Hypothalamus (tissue), 51 donors: ENCODE results near the gene ORM2.
"Not testable (repeated sequence)": the region's sequence is repeated elsewhere in the genome, so short reads cannot be mapped to it uniquely, and the experiment has no call there.

Experiments used
- DNase-seq, 51 donors: peaks; one replicate each; lab custom pipeline; 2025; lab: John Stamatoyannopoulos, UW

Gene ORM2

DNA sequence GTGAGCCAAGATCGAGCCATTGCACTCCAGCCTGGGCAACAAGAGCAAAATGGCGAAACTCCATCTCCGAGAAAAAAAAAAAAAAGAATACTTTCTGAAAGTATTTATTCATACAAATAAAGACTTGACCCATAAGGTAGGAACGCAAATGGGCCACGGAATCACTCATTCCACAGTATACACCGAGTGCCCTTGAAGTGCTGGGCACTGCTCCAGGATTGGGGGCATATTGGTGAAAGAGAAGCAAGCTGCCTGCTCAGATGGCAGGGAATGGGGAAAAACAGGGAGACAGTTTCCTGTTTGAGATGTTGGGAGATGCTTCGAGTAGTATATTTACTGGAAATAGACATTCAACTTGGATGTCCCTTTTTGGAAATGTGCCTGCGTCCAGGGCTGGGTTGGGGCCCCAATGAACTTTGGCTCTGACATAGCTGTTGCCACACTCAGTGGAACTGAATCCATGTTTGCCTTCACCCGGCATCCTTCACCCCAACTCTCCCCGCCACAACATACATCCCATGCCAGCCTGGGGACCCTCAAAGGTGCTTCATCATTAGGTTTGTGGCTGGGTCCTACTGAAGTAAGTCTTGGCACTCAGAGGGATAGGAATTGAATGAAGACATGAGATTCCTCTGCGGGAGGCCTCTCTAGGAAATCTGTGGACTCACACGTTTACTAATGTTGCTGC, 588 bp upstream of the ORM2 start:
- not testable (repeated sequence) for DNase-seq

GRCh38 chr9:114330636-114331035, 967 bp downstream of the ORM2 start:
- no peak for DNase-seq

GRCh38 chr9:114331229-114332195, 1.8 kb downstream of the ORM2 start:
- DNase-seq: not testable (repeated sequence)

DNA sequence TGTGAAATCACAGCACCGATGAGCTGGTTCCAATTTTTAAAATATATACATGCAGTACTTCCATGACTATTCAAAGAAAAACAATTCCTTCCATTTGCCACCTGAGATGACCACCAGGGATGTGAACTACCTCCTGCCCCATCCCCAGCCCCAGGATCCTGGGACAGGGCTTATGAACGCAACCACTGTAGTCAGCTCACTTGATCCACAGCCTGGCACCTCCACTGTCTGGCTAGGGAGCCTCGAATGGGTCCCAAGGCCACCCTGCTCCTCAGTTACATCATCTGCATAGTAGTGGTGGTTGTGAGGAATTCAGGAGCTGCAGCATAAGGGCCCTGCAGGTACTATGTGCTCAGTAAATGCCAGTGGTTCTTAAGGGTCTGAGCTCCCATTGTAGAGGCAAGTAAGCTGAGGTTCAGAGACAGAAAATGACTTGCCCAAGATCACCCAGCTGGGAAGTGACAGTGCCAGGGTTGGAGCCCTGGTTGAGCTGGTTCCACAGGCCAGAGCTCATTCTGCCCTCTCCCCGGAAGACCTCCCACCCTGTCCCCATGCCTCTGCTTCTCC, 2.9 kb downstream of the ORM2 start:
- DNase-seq: not testable (repeated sequence)

DNA sequence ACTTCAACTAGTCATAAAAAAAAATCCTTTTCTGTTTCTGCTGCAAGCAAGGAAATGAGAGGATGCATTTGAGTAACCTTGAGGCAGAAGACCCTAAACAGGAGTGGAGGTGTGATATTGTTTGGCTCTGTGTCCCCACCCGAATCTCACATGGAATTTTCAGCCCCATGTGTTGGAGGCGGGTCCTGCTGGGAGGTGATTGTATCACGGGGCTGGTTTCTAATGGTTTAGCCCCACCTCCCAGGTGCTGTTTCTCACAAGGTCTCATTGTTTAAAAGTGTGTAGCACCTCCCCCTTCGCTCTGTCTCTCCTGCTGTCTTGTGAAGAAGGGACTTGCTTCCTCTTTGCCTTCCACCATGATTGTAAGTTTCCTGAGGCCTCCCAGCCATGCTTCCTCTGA, 4.0 kb downstream of the ORM2 start:
- not testable (repeated sequence) for DNase-seq

DNA sequence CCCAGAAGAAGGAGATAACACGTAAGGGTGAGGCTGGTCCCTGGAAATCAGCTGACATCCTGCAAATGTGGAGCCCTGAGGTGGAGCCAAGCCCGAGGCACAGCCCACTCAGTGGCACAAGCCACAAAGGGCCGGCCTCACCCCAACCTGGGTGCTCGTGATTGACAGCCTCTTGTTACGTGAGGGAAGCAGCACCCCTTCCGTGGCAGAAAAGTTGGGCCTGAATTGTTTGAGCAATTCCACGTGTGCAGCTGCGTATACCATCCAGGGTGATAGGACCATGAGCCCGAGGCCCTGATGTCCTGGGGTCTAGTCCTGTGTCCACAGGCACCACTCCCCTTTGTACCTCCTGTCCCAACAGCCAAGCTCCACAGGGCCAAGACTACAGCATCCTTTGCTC, 4.8 kb downstream of the ORM2 start:
- DNase-seq: no peak

DNA sequence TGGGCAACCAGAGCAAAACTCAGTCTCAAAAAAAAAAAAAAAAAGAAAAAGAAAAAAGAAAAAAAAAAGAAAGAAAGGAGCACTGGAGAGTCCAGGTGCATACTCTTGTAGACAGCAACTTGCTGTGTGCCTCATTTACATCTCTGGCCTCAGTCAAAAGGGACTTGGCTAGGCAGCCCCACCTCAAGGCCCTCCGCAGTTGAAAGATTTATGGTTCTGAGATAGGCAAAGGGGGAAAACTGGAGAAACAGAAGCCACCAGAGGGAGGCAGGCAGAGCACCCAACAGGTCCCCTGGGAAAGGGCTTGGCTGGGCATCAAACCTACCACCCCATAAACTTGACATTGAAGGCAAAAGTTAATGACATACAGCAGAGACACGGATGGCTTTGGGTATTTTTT, 6.1 kb downstream of the ORM2 start:
- DNase-seq: no peak

GRCh38 chr9:114336157-114336556, 6.5 kb downstream of the ORM2 start:
- DNase-seq: no peak

DNA sequence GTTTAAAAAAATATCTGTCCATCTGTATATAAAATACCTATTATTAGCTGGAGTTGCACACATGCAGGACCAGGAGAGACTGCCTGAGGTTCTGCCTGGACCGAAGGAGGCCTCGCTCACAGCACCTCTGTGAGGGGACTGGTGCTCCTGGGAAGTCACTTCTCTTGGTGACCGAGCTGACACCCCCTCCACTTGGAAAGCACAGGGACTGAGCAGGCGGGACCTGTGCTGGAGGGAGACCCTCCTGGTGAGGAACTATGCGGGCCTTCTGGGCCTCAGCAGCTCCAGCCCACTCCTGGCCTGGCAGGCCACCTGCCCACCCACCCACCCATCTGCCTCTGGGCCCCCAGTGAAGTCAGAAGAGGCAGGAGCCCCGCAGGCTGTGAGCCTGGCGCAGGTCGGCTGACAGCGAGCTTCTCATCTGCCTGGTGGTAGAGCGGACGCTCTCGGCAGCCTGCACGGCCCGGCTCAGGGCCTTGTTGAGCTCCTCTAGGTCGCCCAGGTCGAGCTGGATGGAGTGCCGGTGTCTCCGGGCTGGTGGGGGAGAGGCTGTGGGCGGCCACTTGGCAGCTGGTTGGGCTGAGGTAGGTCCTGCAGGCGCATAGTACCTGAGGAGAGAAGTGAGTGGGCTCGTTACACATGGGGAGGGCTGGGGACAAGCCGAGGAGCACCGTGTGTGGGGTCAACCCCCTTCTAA, 7.2 kb downstream of the ORM2 start:
- DNase-seq: no peak

DNA sequence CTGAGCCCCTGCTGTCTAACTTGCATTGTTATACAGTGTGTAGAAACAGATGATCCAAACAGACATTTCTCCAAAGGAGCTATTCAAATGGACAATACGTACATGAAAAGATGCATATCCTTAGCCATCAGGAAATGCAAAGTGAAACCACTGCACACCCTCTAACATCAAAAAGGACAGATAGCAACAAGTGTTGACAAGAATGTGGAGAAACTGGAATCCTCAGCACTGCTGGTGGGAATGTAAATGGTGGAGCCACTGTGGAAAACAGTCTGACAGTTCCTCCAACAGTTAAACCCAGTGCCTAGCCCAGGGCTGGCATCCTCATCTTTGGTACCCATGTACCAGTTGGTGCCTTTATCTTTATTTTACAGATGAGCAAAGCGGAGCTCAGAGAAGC, 8.5 kb downstream of the ORM2 start:
- DNase-seq: no peak

DNA sequence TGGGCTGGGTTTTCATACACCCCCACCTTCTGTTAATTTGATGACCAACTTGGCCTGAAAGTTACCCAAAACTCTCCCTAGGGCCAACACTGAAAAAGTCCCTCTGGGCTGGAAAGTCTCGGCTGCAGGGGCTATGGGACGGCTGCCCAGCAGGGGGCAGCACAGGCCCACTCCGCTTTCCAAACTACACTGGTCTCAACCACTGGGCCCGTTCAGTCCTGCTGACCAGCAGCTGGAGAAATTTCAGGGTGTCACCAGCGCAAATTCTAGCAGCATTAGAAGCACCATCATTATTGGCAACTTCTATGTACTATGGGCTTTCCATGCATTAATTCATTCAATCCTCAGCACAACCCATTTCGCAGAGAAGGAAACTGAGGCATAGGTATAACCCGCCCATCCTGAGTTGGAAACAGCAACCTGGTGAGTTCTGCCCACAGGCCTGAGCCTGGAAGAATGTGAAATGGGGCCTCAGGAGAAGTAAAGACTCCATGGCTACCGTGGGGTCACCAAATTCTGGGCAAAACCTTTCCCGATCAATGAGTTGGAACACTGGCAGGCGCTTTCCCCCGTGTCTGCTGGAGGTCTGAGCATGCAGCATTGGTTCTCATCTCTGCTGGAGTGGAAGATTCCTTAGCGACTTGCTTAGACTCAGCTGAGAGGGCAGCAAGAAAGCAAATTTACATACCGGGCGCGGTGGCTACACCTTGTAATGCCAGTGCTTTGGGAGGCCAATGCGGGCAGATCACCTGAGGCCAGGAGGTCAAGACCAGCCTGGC, 9.7 kb downstream of the ORM2 start:
- DNase-seq: peak in 24 of 51 donors; percentile 5 to 60 (median 22)

DNA sequence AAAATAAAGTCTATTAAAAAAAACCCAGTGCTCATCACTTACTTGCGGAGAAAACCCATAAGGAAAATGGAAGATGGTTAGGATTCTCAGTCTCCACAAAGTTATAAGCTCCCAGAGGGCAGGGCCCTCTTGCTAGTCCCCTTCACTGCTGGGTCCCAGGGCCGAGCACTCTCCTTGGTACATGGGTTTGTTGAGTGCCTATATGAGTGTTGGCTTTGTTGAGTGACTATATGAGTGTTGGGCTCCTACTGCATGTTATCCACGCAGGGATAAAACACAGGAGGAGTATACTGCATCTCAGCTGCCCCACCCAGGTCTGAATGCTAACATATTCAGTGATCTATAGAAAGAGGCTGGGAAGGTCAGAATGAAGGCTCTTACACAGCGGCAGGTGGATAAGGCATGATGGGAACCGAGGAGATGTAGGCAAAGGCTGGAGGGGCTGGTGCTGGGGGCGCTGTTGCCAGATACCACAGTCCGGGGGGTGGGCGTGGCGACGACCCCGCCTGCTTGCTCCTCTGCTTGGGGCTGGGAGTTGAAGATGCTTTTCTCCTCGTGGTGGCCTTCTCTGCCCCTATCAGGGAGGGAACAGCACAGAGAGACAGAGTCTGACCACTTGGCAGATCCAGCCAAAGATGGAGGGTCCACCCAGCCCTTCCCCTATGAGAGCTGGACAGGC, 11.6 kb downstream of the ORM2 start:
- DNase-seq: no peak

DNA sequence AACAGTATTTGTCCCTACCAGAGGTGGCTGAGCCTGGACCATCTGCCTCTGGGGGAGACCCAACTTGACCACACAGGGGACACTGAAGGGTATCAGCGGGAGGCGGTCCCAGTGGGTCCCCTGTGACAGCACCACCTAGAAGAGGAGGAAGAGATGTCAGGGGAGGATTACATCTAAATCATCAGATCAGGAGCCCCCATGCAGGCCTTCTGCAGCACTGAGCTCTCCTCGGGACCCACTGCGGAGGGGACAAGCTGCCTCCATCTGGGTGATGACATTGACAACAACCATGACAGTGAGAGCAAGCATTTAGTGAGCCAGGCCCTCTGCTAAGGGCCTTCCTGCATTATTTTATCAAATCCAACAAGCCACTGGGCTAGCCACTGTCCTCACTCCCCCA, 12.3 kb downstream of the ORM2 start:
- DNase-seq: no peak

DNA sequence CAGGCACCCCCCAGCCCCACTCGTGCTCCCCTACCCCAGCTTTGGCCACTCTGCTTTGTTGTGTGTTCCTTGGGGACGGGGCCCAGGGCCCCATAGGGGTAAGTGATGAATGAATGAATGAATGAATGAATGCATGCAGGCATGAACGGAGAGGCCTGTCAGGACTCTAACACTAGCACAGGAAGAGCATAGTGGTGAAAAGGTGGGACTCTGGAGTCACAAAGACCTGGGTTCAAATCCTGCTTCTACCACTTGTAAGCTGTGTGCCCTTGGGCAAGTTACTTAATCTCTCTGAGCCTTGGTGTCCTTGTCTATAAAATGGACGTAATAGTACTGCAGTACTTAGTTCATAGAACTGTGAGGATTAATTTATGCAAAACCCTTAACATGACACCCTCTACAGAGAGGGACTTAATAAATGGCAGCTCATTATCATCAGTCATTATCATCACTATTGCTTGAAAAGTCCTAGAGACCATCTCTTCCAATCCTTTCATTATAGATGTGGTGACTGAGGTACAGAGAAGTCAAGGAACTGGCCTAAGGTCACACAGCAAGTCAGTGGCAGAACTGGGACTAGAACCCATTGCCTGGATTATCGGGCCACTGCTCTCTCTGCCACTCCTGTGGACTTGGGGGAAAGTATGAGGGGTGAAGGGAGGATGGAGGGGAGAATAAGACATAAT, 13.2 kb downstream of the ORM2 start:
- DNase-seq: no peak

- DNase-seq: no peak
These were observed 14.0 kb downstream of the ORM2 start for GRCh38 chr9:114343471-114344187.

DNA sequence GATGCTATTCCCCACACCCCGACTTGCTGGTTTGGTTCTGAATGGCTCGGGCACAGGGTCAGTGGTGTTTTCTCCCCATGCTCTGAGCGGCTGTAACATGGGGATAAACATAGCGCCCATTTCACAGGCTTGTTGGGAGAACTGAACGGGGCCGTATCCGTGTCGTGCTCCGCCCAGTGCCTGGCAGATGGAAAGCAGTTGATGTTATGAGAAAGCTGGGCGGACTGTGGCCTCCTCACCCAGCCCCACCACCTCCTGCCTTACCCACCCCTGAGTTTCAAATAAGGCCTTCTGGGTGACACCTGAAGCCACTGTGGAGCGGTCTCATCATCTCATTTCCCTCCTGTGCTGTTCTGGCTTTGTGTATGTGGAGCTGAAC, 14.5 kb downstream of the ORM2 start:
- no peak for DNase-seq

DNA sequence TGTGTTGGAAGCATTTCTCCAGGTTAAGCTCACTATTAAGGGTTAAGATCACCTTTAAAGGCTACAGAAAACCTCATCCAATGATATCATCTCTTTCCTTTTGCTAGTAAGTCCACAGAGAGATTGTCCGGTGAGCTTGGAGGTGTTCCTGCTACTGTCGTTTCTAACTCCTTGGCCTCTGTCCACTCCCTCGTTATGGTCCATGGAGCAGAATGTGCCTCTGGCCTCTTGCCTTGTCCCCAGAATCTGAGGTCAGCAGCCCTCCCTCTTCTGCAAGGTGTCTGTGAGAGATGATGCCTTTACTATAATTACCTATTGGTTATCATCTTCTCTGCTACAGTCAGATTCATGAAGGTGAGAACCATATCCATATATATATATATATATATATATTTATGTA, 15.0 kb downstream of the ORM2 start:
- DNase-seq: no peak

GRCh38 chr9:114345493-114346065, 15.9 kb downstream of the ORM2 start:
- DNase-seq: no peak
